Measurements from ENCODE around the gene KRTAP4-8.
"Not testable (repeated sequence)": the region's sequence is repeated elsewhere in the genome, so short reads cannot be mapped to it uniquely, and the experiment has no call there.

The KRTAP4-8 gene

DNA sequence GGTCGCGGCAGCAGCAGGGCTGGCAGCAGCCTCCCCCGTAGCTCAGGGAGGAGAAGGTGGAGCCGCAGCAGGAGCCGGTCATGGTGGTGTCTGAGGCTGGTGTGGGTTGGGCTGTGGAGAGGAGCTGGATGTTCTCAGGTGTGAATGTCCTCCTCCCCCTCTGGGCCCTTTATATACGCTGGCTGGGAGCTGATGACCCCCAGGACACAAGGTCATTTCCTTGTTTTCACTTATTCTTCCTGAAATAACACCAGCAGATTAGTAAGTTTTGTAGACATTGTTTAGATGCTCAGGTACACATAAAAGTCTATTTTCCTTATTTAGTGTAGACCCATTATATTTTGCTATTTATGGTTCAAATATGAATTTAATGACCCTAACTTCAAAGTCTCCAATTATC, 42.8 kb downstream of the KRTAP4-8 start, which contains the start of gene KRTAP2-2:
Gene KRTAP2-2 (minus strand): TSS at position 101 of the 400 bp plus-strand sequence. CDS start 19 bp downstream, at position 82.
- not testable (repeated sequence) for TF ChIP-seq POLR2AphosphoS5 (IDR thresholded peaks at IDR 0.05; ENCODE audit: low read depth, low read length); SIN3A (IDR thresholded peaks at IDR 0.05; ENCODE audit: borderline replicate concordance, insufficient read depth, low read length); FOXP2 (optimal IDR thresholded peaks at IDR 0.05; ENCODE audit: borderline replicate concordance, extremely low read depth, extremely low read length, insufficient read depth)

- no peak for TF ChIP-seq POLR2AphosphoS5 (IDR thresholded peaks at IDR 0.05; ENCODE audit: low read depth, low read length)
- no peak for TF ChIP-seq TAF1 (IDR thresholded peaks at IDR 0.05; ENCODE audit: borderline replicate concordance, insufficient read depth, low read length)
- TF ChIP-seq, protein P1, sequence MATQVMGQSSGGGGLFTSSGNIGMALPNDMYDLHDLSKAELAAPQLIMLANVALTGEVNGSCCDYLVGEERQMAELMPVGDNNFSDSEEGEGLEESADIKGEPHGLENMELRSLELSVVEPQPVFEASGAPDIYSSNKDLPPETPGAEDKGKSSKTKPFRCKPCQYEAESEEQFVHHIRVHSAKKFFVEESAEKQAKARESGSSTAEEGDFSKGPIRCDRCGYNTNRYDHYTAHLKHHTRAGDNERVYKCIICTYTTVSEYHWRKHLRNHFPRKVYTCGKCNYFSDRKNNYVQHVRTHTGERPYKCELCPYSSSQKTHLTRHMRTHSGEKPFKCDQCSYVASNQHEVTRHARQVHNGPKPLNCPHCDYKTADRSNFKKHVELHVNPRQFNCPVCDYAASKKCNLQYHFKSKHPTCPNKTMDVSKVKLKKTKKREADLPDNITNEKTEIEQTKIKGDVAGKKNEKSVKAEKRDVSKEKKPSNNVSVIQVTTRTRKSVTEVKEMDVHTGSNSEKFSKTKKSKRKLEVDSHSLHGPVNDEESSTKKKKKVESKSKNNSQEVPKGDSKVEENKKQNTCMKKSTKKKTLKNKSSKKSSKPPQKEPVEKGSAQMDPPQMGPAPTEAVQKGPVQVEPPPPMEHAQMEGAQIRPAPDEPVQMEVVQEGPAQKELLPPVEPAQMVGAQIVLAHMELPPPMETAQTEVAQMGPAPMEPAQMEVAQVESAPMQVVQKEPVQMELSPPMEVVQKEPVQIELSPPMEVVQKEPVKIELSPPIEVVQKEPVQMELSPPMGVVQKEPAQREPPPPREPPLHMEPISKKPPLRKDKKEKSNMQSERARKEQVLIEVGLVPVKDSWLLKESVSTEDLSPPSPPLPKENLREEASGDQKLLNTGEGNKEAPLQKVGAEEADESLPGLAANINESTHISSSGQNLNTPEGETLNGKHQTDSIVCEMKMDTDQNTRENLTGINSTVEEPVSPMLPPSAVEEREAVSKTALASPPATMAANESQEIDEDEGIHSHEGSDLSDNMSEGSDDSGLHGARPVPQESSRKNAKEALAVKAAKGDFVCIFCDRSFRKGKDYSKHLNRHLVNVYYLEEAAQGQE (IDR thresholded peaks at IDR 0.05; ENCODE audit: insufficient read depth in 1 of 2, low read depth in 2 of 2, low read length in 2 of 2) = no peak
- no peak for TF ChIP-seq SIN3A (IDR thresholded peaks at IDR 0.05; ENCODE audit: borderline replicate concordance, insufficient read depth, low read length)
- TF ChIP-seq FOXP2 (optimal IDR thresholded peaks at IDR 0.05; ENCODE audit: borderline replicate concordance, extremely low read depth, extremely low read length, insufficient read depth) = no peak
Measured at GRCh38 chr17:41054025-41054424, 43.9 kb downstream of the KRTAP4-8 start.

DNA sequence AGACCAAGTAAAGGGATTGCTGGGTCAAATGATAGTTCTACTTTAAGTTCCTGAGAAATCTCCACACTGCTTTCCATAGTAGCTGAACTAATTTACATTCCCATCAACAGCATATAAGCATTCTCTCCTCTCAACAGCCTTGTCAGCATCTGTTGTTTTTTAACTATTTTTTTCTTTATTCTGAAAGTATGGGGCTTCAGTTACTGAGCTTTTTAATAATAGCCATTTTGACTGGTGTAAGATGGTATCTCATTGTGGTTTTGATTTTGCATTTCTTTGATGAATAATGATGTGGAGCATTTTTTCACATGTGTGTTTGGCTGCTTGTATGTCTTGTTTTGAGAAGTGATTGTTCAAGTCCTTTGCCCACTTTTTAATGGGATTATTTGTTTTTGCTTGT, 45.4 kb downstream of the KRTAP4-8 start:
- TF ChIP-seq POLR2AphosphoS5 (IDR thresholded peaks at IDR 0.05; ENCODE audit: low read depth, low read length) = no peak
- no peak for TF ChIP-seq SIN3A (IDR thresholded peaks at IDR 0.05; ENCODE audit: borderline replicate concordance, insufficient read depth, low read length)
- no peak for TF ChIP-seq TAF1 (IDR thresholded peaks at IDR 0.05; ENCODE audit: borderline replicate concordance, insufficient read depth, low read length)
- TF ChIP-seq, protein P1 (IDR thresholded peaks at IDR 0.05; ENCODE audit: insufficient read depth in 1 of 2, low read depth in 2 of 2, low read length in 2 of 2) = no peak

DNA sequence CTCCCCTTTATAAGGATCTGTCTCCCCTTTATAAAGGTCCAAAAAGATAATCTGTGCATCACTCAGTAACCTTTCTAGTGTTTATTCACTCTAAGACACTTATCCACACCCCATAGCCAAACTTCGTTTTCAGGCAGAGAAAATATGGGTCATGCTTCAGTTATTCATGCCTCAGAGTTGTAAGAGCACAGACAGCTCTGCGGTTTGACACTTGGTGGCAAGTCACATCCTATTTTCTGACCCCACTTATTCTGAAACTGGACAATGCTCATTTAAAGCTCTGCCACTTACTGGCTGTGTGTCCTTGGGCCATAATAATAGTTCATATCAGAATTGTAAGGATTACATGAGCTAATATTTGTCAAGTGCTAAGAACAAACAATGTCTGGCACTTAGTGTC, 48.8 kb downstream of the KRTAP4-8 start:
- TF ChIP-seq TAF1 (IDR thresholded peaks at IDR 0.05; ENCODE audit: borderline replicate concordance, insufficient read depth, low read length) (no peak), SIN3A (IDR thresholded peaks at IDR 0.05; ENCODE audit: borderline replicate concordance, insufficient read depth, low read length) (no peak), FOXP2 (optimal IDR thresholded peaks at IDR 0.05; ENCODE audit: borderline replicate concordance, extremely low read depth, extremely low read length, insufficient read depth) (no peak), POLR2AphosphoS5 (IDR thresholded peaks at IDR 0.05; ENCODE audit: low read depth, low read length) (no peak)
- TF ChIP-seq, protein P1 (IDR thresholded peaks at IDR 0.05; ENCODE audit: insufficient read depth in 1 of 2, low read depth in 2 of 2, low read length in 2 of 2) = no peak

DNA sequence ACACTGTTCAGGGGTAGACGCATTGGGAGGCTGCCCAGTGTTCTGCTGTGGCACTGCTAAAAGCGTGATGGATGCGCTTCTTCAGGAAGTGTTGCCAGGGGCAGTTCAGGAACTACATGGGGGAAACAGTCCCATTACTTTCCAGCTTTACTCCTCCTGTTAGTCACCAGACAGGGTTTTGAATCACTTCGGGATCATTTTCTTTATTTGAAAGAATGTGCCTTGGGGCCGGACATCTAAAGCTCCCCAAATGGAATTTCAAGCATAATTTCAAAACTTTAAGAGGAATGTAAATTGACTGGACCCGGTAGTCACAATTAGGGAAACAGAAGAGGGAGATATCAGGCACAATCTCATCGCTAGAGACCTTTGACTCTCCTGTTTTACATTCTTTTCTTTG, 49.5 kb downstream of the KRTAP4-8 start:
- TF ChIP-seq TAF1 (IDR thresholded peaks at IDR 0.05; ENCODE audit: borderline replicate concordance, insufficient read depth, low read length) = no peak
- TF ChIP-seq SIN3A (IDR thresholded peaks at IDR 0.05; ENCODE audit: borderline replicate concordance, insufficient read depth, low read length) = no peak
- no peak for TF ChIP-seq POLR2AphosphoS5 (IDR thresholded peaks at IDR 0.05; ENCODE audit: low read depth, low read length)
- TF ChIP-seq, protein P1 (IDR thresholded peaks at IDR 0.05; ENCODE audit: insufficient read depth in 1 of 2, low read depth in 2 of 2, low read length in 2 of 2) = no peak
- no peak for TF ChIP-seq FOXP2 (optimal IDR thresholded peaks at IDR 0.05; ENCODE audit: borderline replicate concordance, extremely low read depth, extremely low read length, insufficient read depth)

Measured in PFSK-1 (cell line).